SJSA1 (cell line): ENCODE results near the gene COL4A2. TPM values are rescaled to one million over a fixed set of nuclear protein-coding genes. Genes with fewer than 3 reads are reported as not detected.

ENCODE experiments used
- DNase-seq, 2 experiments: peaks; one replicate each; pipeline ENCODE4 v3.0.0-alpha.2; 2015 to 2020; ENCODE audit warnings: low spot score in 2 of 2, low read depth in 1 of 2
- H3K27ac ChIP-seq: fragments of 250-450 bp; sonication (Bioruptor Pico); 2 replicates; pipeline ENCODE4 v1.5.1; 2020; ENCODE audit warnings: mild to moderate bottlenecking, moderate library complexity
- H3K27me3 ChIP-seq: fragments of 250-450 bp; sonication (Bioruptor Pico); replicated peaks from 2 replicates; pipeline ENCODE4 v1.5.1; 2020; ENCODE audit warnings: mild to moderate bottlenecking, moderate library complexity
- H3K36me3 ChIP-seq: fragments of 250-450 bp; sonication (Bioruptor Pico); 2 replicates; pipeline ENCODE4 v1.5.1; 2020; ENCODE audit warnings: mild to moderate bottlenecking
- H3K4me1 ChIP-seq: fragments of 250-450 bp; sonication (Bioruptor Pico); replicated peaks from 2 replicates; pipeline ENCODE4 v1.6.1; 2021; ENCODE audit warnings: mild to moderate bottlenecking
- H3K4me3 ChIP-seq: fragments of 250-450 bp; sonication (Bioruptor Pico); 2 replicates; pipeline ENCODE4 v1.5.1; 2020; ENCODE audit warnings: mild to moderate bottlenecking
- H3K9me3 ChIP-seq: fragments of 250-450 bp; sonication (Bioruptor Pico); replicated peaks from 2 replicates; pipeline ENCODE4 v1.5.1; 2020; ENCODE audit warnings: mild to moderate bottlenecking
- total RNA-seq: library from RNA; depleted of rRNA; stranded (reverse); fragments of >200 nt; shearing (Covaris generic); gene quantifications from 2 replicates; pipeline ENCODE4 v1.2.3, GENCODE V29; 2014; rRNA removed

Gene COL4A2
- total RNA-seq, 1 experiment from 2014 or later, result 741 TPM

DNA sequence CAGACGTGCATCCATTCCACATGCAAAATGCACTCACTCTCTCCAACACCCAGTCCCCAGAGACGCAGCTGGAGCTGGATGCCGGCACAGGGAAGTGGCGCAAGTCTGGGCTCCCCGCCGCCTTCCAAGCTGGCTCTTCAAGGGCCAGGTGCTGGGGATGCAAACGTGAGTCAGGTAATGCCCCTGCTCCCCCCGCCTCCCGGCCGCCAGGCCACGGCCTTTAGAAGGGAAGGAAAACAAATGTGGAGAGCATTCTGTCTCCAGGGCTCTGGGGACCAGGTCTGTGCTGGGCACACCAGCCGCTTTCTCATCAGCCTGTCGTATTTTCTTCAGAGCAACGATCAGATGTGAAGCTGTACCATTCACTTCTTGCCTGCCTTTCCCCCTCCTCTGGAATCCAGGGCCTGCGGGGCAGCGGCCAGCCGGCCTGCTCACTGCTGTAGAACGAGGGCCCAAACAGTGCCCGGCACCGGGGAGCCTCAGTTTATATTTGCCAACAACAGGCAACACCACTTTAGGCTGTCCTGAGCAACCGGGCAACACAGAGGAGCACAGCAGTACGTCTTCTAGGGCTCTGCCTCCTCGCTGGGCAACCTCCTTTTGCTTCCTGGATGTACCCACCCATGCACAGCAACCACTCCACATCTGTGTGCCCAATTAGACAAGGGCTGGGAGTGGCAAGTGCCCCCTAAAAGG is 250.7 kb downstream of the COL4A2 start:
- H3K4me1 ChIP-seq, result peaks cover 26% of the 10 kb centered on the region
- peaks cover 2% of the 10 kb centered on the region for H3K9me3 ChIP-seq
- no peaks in the 10 kb centered on the region for H3K36me3 ChIP-seq
- no peak overlapping the region for H3K27ac ChIP-seq
- DNase-seq, result no peak
- H3K27me3 ChIP-seq, result peaks cover 18% of the 10 kb centered on the region
- no peak overlapping the region for H3K4me3 ChIP-seq

DNA sequence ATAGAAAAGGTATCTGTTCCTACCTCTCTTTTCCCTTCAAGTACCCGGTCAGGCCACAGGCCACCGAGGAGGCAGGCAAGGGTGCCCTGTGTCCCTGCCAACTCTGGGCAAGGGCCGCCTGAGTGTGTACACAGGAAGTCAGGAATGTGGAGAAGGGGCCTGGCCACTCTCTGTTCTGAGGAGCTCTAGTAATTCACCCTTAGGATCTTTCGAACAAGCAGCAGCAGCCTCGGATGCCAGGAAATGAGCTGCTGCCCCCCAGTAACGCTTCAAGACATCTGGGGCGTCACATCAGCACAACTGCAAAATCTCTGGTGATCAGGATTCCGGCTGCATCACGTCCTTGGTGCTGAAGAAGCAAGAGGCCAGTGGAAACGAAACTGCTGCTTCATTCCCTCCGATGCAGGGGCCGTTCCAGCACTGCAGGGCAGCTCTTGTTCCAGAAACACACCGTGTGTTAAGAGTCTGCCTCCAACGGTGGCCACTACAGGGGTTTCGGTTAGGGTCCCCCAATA is 252.4 kb downstream of the COL4A2 start:
- Histone ChIP-seq H3K9me3 (peaks cover 2% of the 10 kb centered on the region), H3K27me3 (peaks cover 26% of the 10 kb centered on the region), H3K4me1 (peaks cover 27% of the 10 kb centered on the region), H3K4me3 (no peak overlapping the region; the same call in 1 of the 2 replicates), H3K36me3 (no peaks in the 10 kb centered on the region), H3K27ac (no peak overlapping the region)
- DNase-seq, result no peak

DNA sequence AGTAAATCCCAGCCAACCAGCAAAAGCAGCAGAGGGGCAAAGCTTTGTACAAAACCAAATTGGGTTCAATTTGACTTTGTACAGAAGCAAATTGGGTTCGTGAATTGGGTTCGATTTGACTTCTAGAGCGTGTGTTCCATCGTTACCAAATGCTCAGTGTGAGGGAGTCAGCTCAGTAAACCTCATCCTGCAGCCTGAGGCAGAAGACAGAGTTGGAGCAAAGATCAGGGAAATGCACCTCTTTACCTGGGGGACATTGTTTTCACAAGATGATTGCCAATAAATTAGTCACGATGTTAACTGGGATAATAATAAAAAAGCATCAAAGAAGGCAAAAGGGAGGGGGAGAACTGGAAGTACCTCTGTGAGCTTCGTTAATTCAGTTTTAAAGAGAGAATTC is 252.9 kb downstream of the COL4A2 start:
- H3K4me1 ChIP-seq, result peaks cover 27% of the 10 kb centered on the region
- peaks cover 2% of the 10 kb centered on the region for H3K9me3 ChIP-seq
- H3K4me3 ChIP-seq, result no peak overlapping the region; the same call in 1 of the 2 replicates
- H3K36me3 ChIP-seq, result no peaks in the 10 kb centered on the region
- no peak for DNase-seq
- H3K27ac ChIP-seq, result no peak overlapping the region
- peaks cover 28% of the 10 kb centered on the region for H3K27me3 ChIP-seq

DNA sequence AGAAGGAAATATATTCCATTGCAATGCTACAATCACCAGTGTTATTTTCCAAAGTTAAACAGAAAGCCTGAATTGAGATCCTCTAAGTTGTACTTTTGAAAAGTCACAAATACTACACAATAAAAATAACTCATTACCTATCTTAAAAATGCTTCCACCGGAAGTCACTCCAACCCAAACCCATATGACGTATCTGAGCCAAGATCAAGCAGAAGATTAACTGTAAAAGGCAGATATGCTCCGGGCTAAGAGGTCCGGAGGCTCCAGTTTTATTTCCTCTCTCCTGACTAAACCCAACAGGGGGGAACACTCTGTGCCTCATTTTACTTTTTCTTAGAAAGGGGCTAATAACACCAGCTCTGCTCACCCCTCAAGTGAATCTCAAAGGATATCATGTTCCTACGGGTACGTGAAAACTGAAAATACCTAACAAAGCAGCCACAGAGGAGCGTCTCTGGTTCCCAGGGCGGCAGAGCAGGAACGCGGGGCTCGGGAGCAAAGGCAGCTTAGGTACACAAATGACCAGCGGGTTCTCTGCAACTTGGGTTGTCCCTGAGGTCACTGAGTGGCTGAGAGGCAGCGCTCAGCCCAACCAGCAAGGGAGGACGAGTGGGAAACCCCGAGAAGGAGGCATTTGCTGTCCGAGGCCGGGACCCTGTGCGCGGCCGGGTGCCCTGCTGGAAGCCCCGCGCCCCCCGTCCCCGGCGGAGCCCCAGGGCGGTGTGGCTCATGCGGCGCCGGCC is 253.7 kb downstream of the COL4A2 start:
- DNase-seq, result no peak
- H3K4me1 ChIP-seq, result peaks cover 27% of the 10 kb centered on the region
- H3K36me3 ChIP-seq, result no peaks in the 10 kb centered on the region
- H3K9me3 ChIP-seq, result peaks cover 2% of the 10 kb centered on the region
- H3K4me3 ChIP-seq, result peak overlapping the region; percentile 57
- H3K27ac ChIP-seq, result no peak overlapping the region
- H3K27me3 ChIP-seq, result peaks cover 36% of the 10 kb centered on the region

DNA sequence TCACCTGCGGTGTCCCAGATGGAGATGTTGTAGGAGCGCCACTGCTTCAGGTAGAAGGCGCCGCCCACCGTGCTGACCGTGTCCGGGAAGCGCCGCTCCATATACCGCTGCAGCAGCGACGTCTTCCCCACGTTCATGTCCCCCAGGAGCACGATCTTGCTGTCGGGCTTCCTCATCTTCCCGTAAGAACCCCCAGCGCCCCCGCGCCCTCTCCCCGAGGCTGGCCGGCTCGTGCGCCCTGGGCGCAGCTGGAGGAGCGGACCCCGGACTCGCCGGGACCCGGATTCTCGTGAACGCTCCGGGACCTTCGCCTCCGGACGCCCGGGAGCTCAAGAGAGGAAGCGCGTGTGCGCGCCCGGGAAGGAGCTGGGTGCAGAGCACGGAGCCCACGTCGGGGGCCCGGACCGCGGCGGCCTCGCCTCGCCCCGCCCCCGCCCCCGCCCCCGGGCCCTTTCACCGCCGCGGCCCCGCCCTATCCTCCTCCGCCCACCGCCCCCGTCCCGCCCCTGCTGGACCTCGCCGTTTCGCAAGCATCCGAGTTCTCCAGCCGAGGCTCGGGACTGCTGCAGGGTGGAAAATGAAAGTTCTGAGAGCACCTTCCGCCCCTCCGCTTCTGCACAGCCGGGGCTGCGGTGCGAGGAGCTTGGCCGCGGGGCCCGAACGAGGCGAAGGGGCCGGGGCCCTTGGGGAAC is 254.4 kb downstream of the COL4A2 start, which contains the start of gene RAB20:
RAB20 (minus strand) TSS at position 379 of the 692 bp plus-strand sequence; CDS start at position 176, 203 bp downstream.
- H3K4me1 ChIP-seq, result peaks cover 27% of the 10 kb centered on the region
- H3K27me3 ChIP-seq, result peaks cover 40% of the 10 kb centered on the region
- DNase-seq, result peak; percentile 96 to 99
- H3K36me3 ChIP-seq, result no peaks in the 10 kb centered on the region
- H3K4me3 ChIP-seq, result peak within 1 kb of the TSS; percentile 57
- H3K9me3 ChIP-seq, result peaks cover 2% of the 10 kb centered on the region
- no peak within 1 kb of the TSS for H3K27ac ChIP-seq

DNA sequence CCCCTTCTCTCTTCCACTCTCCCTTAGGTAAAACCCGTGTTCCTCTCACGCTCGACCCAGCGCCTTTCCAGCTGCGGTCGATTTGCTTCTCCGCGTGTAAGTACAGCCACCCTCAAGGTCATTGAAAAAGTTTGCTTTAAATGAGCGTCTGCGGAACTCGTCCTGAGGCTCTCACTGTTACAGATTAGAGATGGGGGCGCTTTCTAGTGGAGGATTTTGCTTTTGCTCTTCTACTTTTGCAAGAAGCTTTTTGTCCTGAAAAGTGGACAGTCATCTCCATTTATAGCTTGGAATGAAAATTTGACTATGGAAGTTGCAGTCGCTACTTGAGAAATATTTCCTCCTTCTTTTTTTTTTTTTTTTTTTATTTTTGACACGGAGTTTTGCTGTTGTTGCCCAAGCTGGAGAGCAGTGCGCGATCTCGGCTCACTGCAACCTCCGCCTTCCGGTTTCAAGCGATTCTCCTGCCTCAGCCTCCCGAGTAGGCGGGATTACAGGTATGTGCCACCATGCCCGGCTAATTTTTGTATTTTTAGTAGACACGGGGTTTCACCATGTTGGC is 255.0 kb downstream of the COL4A2 start:
- Histone ChIP-seq H3K4me3 (peak overlapping the region; percentile 57), H3K27ac (no peak overlapping the region)
- no peak for DNase-seq

More for the DNA sequence above, 255.0 kb downstream of the COL4A2 start:
- peaks cover 2% of the 10 kb centered on the region for H3K9me3 ChIP-seq
- H3K4me1 ChIP-seq, result peaks cover 27% of the 10 kb centered on the region
- no peaks in the 10 kb centered on the region for H3K36me3 ChIP-seq
- H3K27me3 ChIP-seq, result peaks cover 42% of the 10 kb centered on the region

Other genes with a start within 250 kb of the COL4A2 start
- gene COL4A1, start 127 bp upstream of the COL4A2 start, total RNA-seq, result 489 and 591 TPM in 2 replicates